GM06990 (cell line): ENCODE data around the gene TSC22D1.

Source experiments
- DNase-seq: peaks from one replicate; pipeline ENCODE4 v3.0.0-alpha.2; 2011; ENCODE audit not compliant: insufficient read length; ENCODE audit errors: extremely low read depth
- H3K27me3 ChIP-seq: replicated peaks from 2 replicates; pipeline ENCODE4 v1.6.0; 2011; ENCODE audit warnings: low read length; ENCODE audit not compliant: control insufficient read depth, insufficient read depth
- H3K36me3 ChIP-seq: 2 replicates; pipeline ENCODE4 v1.5.1; 2011; ENCODE audit warnings: low read length; ENCODE audit not compliant: control insufficient read depth, insufficient read depth
- H3K4me3 ChIP-seq: replicated peaks from 2 replicates; pipeline ENCODE4 v1.5.1; 2011; ENCODE audit warnings: low read depth, mild to moderate bottlenecking, control low read depth, low read length
- TF ChIP-seq, protein P1 (sequence below): IDR thresholded peaks from 2 replicates; pipeline ENCODE4 v1.5.1; 2011; ENCODE audit warnings: low read length, control low read depth, mild to moderate bottlenecking, inconsistent platforms; ENCODE audit not compliant: insufficient read depth, poor library complexity, severe bottlenecking

Gene TSC22D1

DNA sequence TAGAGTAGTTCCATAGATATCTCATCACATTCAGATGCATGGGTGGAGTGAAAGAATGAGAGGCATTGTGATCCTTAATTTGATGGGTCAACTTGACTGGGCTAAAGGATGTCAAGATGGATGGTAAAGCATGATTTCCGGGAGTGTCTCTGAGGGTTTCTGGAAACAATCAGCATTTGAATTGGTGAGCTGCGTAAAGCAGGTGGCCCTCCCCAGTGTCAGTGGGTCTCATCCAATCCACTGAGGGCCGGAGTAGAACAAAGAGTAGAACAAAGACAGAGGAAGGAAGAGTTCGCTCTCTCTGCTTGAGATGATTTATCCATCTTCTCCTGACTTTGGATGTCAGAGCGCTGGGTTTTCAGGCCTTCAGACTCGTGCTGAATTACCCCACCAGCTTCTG, 159.4 kb downstream of the TSC22D1 start:
- Histone ChIP-seq H3K4me3 (no peak overlapping the region), H3K36me3 (no peaks in the 10 kb centered on the region), H3K27me3 (no peaks in the 10 kb centered on the region; the same call in 1 of the 2 replicates)
- TF ChIP-seq, protein P1, sequence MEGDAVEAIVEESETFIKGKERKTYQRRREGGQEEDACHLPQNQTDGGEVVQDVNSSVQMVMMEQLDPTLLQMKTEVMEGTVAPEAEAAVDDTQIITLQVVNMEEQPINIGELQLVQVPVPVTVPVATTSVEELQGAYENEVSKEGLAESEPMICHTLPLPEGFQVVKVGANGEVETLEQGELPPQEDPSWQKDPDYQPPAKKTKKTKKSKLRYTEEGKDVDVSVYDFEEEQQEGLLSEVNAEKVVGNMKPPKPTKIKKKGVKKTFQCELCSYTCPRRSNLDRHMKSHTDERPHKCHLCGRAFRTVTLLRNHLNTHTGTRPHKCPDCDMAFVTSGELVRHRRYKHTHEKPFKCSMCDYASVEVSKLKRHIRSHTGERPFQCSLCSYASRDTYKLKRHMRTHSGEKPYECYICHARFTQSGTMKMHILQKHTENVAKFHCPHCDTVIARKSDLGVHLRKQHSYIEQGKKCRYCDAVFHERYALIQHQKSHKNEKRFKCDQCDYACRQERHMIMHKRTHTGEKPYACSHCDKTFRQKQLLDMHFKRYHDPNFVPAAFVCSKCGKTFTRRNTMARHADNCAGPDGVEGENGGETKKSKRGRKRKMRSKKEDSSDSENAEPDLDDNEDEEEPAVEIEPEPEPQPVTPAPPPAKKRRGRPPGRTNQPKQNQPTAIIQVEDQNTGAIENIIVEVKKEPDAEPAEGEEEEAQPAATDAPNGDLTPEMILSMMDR, result no peak
- no peak for DNase-seq

DNA sequence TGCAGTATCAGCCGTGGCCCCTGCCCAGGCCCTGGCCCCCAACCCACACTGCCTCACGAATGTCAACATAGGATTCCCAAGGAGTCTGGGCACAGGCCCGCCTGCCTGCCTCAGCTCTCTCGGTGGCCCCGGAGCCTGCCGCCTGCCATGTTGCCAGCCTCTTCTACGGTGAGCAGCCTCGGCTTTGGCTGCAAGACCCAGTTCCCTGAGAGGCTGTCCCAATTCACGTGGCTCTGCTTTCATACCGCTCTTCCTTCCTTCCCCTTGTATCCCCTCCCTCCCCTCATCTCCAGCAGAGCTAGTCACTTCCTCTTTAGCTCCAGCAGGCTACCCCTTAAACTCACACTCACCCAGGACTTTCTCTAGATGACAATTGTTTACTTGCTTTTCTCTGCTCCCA, 159.8 kb downstream of the TSC22D1 start:
- Histone ChIP-seq H3K27me3 (no peaks in the 10 kb centered on the region; the same call in 1 of the 2 replicates), H3K36me3 (no peaks in the 10 kb centered on the region), H3K4me3 (no peak overlapping the region)
- TF ChIP-seq, protein P1, result no peak
- DNase-seq, result no peak

DNA sequence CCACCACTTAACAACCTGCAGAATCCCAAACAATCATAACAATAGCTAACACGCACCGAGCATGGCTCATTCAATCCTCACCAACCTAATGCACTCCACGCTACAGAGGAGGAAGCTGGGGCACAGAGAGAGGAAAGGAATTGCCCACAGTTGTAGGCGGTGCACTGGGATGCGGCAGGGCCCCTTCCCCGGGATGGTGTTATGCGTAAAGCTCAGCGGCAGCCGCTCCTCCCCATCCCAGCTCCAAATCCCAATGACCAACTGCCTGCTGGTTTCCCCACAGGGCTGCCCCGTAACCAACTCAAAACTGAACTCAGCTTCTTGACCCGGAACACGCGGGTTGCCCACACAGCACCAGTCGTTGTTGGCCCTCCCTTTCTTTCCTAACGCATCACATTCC, 160.3 kb downstream of the TSC22D1 start:
- DNase-seq, result no peak
- Histone ChIP-seq H3K27me3 (no peaks in the 10 kb centered on the region; the same call in 1 of the 2 replicates), H3K36me3 (no peaks in the 10 kb centered on the region), H3K4me3 (no peak overlapping the region)
- TF ChIP-seq, protein P1, result no peak

DNA sequence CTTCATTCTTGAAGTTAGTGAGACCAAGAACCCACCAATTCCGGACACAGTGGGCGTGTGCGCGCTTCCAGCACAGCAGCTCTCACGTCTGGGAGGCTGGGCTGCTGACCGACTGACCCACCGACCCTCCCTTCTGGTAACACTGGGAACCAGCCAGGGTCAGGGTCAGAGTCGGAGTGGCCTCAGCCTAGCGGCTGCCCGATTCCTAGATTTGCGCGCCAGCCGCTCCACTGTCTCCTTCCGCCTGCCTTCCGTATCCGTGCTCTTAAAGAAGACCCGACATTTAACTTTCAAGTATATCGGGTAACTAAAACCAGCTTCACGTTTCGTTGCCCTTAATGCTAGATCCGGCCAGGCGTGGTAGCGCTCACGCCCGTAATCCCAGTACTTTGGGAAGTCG, 161.4 kb downstream of the TSC22D1 start:
- Histone ChIP-seq H3K4me3 (no peak overlapping the region), H3K36me3 (no peaks in the 10 kb centered on the region), H3K27me3 (no peaks in the 10 kb centered on the region; the same call in 1 of the 2 replicates)
- TF ChIP-seq, protein P1, result no peak
- no peak for DNase-seq

DNA sequence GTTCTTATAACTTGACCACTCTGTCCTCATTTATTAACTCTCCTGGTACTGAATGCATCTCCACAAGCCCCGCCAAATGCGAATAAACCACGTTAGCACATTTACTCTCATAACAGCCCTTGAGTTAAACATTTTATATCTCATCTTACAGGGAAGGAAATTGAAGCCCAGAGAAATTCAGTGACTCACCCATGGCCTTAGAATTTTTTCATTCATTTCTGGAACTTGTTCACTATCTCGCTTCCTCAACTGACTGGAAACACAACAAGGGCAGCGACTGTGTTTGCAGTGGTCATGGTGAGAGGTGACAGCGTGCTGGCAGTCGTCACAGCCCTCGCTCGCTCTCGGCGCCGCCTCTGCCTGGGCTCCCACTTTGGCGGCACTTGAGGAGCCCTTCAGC, 163.0 kb downstream of the TSC22D1 start:
- no peak for DNase-seq
- Histone ChIP-seq H3K27me3 (no peaks in the 10 kb centered on the region; the same call in 1 of the 2 replicates), H3K36me3 (no peaks in the 10 kb centered on the region), H3K4me3 (no peak overlapping the region)
- TF ChIP-seq, protein P1, result no peak

DNA sequence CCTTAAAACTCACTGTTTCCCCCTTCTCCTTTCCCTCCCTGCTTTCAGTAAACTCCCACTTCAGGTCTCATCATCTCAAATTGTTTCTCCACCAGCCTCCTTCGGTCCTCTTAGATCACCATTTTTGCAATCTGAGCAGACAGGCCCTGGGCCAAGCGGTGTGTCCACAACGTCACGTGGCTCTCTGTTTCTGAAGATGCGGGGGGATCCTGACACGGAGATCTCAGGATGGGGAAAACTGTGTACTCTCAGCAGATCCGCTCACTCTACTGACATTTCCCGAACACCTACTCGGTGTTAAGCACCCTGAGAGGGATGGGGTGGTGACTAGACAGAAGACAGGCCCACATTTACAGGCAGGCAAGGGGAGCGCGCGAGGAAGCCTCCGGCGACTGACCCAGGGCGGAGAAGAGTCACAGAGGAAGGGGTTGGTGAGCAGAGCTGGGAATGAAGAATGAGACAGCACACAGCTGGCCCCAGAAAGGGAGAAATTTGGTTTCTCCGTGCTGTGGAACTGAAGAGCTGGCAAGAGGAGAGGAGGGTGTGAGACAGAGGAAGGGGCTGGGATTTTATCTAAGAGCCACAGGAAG, 163.7 kb downstream of the TSC22D1 start:
- TF ChIP-seq, protein P1, result no peak
- Histone ChIP-seq H3K4me3 (no peak overlapping the region), H3K36me3 (no peaks in the 10 kb centered on the region), H3K27me3 (no peaks in the 10 kb centered on the region; the same call in 1 of the 2 replicates)
- no peak for DNase-seq
